Immature natural killer cell (primary cell): Measurements from ENCODE around the gene RAPGEF2. TPM values are rescaled to one million over a fixed set of nuclear protein-coding genes. Genes with fewer than 3 reads are reported as not detected.

Source experiments
- DNase-seq, 3 donors: peaks; one replicate each; pipeline ENCODE4 v3.0.0; 2022; ENCODE audit warnings: mixed read lengths in 1 of 3
- H3K27ac Mint-ChIP-seq, 6 donors: one replicate each; pipeline ENCODE4 v1.8.0; 2020; ENCODE audit warnings: mixed read lengths in 6 of 6, mild to moderate bottlenecking in 5 of 6, inconsistent platforms in 4 of 6, moderate library complexity in 3 of 6
- H3K27me3 Mint-ChIP-seq, 3 donors: one replicate each; pipeline ENCODE4 v1.8.0; 2020 to 2021; ENCODE audit warnings: low read depth in 3 of 3, mild to moderate bottlenecking in 3 of 3, mixed read lengths in 3 of 3, moderate library complexity in 3 of 3, inconsistent platforms in 1 of 3
- H3K36me3 Mint-ChIP-seq, 3 donors: one replicate each; pipeline ENCODE4 v1.8.0; 2020; ENCODE audit warnings: mixed read lengths in 3 of 3, inconsistent platforms in 2 of 3, mild to moderate bottlenecking in 2 of 3
- H3K4me1 Mint-ChIP-seq, 2 donors: one replicate each; pipeline ENCODE4 v1.8.0; 2020; ENCODE audit warnings: inconsistent platforms in 2 of 2, mild to moderate bottlenecking in 2 of 2, mixed read lengths in 2 of 2, moderate library complexity in 1 of 2
- H3K4me3 Mint-ChIP-seq, 5 donors: one replicate each; pipeline ENCODE4 v1.8.0; 2020; ENCODE audit warnings: mild to moderate bottlenecking in 5 of 5, mixed read lengths in 5 of 5, inconsistent platforms in 3 of 5, moderate library complexity in 3 of 5
- H3K9me3 Mint-ChIP-seq, 6 donors: one replicate each; pipeline ENCODE4 v1.8.0; 2020; ENCODE audit warnings: mild to moderate bottlenecking in 6 of 6, mixed read lengths in 6 of 6, inconsistent platforms in 4 of 6, moderate library complexity in 3 of 6
- polyA plus RNA-seq, 3 donors: library from polyadenylated mRNA; unstranded; fragments of 300-500 nt; fragmentation: Illumina TruSeq; gene quantifications; one replicate each; pipeline ENCODE4 v1.2.3, GENCODE V29; 2021

The RAPGEF2 gene
- polyA plus RNA-seq, 3 donors from 2014 or later: 0.22 to 1.7 (median 0.46) TPM

DNA sequence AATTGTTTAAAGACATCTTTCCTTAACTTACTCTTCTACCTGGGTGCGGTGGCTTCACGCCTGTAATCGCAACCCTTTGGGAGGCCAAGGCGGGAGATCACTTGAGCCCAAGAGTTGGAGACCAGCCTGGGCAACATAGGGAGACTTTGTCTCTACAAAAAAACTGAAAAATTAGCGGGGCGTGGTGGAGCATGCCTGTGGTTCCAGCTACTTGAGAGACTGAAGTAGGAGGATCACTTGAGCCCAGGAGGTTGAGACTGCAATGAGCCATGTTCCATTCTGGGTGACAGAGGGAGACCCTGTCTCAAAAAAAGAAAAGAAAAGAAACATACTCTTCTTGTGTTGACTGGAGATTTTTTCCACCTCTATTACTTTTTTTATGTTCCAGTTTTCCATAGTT lies 181.9 kb downstream of the RAPGEF2 start:
- H3K36me3 Mint-ChIP-seq: no peaks in the 10 kb centered on the region
- H3K27ac Mint-ChIP-seq: no peak overlapping the region
- no peak overlapping the region for H3K4me3 Mint-ChIP-seq
- H3K27me3 Mint-ChIP-seq: peaks cover 0 to 2% (median 0%) of the 10 kb centered on the region in 3 donors
- no peaks in the 10 kb centered on the region for H3K9me3 Mint-ChIP-seq
- no peak for DNase-seq
- peaks cover 6 to 10% of the 10 kb centered on the region in 2 donors for H3K4me1 Mint-ChIP-seq

DNA sequence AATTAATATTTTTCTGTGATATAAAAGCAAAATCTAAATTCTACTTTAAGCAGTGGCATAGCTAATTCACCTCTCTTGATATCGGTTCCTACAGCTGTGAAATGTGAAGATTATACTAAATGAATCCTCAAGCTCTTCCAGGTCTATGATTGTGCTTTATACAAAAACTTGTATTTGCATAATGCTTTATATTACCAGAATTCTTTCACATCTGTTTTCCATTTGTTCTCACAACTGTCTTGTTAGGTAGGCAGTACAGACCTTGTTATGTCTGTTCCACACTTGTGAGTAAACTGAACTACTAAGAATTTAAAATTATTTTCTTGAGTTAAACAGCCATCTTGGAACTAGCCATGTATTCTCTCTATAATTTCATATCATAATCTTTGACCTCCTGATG lies 184.9 kb downstream of the RAPGEF2 start:
- Mint-ChIP-seq H3K27me3 (peaks cover 0 to 2% (median 0%) of the 10 kb centered on the region in 3 donors), H3K4me1 (peaks cover 6 to 10% of the 10 kb centered on the region in 2 donors), H3K27ac (no peak overlapping the region), H3K9me3 (no peaks in the 10 kb centered on the region), H3K4me3 (no peak overlapping the region), H3K36me3 (peaks cover 0 to 4% (median 0%) of the 10 kb centered on the region in 3 donors)
- DNase-seq: no peak

DNA sequence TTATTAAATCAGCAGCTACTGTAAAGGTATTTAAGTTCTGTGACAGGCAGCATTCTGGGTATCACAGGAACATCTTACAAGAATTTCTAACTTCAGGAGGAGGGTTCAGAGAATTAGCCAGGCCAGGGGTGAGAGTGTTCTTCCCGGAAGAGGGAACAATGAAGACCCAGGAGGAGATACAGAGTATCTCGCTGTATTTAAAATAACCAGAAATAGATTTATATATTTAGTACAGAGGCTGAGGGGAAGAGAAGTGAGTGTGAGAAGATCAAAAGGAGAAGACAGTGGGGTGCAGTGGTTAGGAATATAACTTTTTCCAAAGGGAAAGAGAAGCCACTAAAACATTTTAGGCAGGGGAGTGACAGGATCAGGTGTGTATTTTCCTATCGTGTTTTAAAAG lies 186.8 kb downstream of the RAPGEF2 start:
- Mint-ChIP-seq H3K27ac (no peak overlapping the region), H3K9me3 (no peaks in the 10 kb centered on the region), H3K36me3 (peaks cover 0 to 7% (median 3%) of the 10 kb centered on the region in 3 donors), H3K4me1 (peaks cover 6 to 10% of the 10 kb centered on the region in 2 donors), H3K27me3 (peaks cover 0 to 2% (median 0%) of the 10 kb centered on the region in 3 donors), H3K4me3 (no peak overlapping the region)
- no peak for DNase-seq

DNA sequence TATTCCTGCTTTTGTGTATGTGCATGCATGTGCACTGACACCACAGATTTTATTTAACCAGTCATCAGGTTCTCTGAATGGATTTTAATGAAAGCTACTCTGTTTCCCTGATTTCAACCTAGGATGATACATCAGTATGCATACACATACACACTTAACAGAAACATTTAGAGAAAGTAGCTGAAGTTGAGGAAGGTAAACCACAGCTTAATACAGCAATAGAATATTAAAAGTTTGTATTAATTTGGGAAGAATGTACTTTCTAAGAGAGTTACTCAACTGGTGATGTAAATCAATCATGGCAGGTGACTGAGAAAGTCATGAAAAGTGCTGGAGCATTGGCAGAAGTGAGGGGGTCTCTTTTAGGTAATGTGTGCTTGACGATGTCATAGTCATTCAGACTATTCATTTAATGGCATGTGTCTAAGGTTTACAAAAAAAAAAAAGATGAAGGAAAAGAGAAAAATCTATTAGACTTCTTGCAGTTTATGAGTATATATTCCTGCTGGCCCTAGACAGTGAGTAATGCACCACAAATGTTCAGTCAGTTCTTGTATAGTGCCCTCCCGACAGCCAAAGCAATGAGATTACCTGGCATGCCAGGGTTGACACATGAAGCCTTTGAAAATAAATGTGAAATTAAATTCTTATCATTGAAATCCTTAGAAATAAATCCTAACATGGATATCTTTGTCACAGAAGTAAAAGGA lies 187.6 kb downstream of the RAPGEF2 start:
- Mint-ChIP-seq H3K27me3 (peaks cover 0 to 2% (median 0%) of the 10 kb centered on the region in 3 donors), H3K27ac (no peak overlapping the region), H3K36me3 (peaks cover 0 to 7% (median 3%) of the 10 kb centered on the region in 3 donors), H3K9me3 (no peaks in the 10 kb centered on the region), H3K4me3 (no peak overlapping the region), H3K4me1 (peaks cover 6 to 10% of the 10 kb centered on the region in 2 donors)
- no peak for DNase-seq

DNA sequence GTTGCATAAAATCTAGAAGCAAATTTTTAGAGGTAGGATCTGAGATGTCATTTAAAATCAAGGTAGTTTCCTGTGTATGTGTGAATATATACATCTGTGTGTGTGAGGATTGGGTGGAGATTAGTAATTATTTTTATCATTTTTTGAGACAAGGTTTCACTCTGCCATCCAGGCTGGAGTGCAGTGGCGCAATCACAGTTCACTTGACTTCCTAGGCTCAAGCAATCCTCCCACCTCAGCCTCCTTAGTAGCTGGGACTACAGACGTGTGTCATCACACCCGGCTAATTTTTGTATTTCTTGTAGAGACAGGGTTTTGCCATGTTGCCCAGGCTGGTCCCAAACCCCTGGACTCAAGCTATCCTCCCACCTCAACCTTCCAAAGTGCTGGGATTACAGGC lies 188.3 kb downstream of the RAPGEF2 start:
- no peak overlapping the region for H3K27ac Mint-ChIP-seq
- peaks cover 0 to 2% (median 0%) of the 10 kb centered on the region in 3 donors for H3K27me3 Mint-ChIP-seq
- no peaks in the 10 kb centered on the region for H3K9me3 Mint-ChIP-seq
- H3K36me3 Mint-ChIP-seq: peaks cover 0 to 7% (median 3%) of the 10 kb centered on the region in 3 donors
- H3K4me3 Mint-ChIP-seq: no peak overlapping the region
- DNase-seq: no peak
- peaks cover 4 to 6% of the 10 kb centered on the region in 2 donors for H3K4me1 Mint-ChIP-seq

DNA sequence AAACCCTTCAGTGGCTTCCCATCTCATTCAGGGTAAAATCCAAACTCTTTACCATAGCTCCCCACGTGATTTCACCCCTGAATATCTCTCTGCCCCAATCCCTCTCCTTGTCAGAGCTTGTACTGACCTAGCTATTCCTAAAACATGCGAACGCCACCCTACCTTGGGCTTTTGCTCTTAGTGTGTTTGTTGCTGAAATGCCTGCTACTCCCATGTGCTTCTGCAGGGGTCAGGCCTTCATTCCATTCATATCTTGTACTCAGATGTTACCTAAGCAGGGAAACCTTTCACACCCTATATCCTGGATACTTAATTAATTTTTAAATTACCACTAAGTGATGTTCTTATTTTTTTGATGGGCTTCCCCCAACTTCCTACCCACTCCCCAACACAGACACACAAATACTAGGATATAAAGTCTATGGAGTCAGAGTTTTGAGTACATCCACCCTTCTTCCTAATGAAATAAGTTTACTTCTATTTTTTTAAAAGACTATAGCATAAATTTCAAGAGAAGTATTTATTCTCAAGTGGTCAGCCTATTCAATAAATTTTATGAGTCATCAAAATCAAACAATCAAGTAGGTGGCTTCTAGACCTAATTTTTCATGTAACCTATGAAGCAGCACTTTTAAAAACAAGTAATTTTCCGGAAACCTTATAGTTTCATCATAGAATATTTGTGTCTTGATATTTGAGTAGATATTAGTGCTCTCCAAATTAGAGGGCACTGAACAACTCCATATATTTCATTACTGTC lies 189.4 kb downstream of the RAPGEF2 start:
- Mint-ChIP-seq H3K36me3 (peaks cover 0 to 7% (median 3%) of the 10 kb centered on the region in 3 donors), H3K9me3 (no peaks in the 10 kb centered on the region), H3K27ac (no peak overlapping the region), H3K4me1 (peaks cover 0 to 6% of the 10 kb centered on the region in 2 donors), H3K4me3 (no peak overlapping the region), H3K27me3 (peaks cover 0 to 2% (median 0%) of the 10 kb centered on the region in 3 donors)
- DNase-seq: no peak

DNA sequence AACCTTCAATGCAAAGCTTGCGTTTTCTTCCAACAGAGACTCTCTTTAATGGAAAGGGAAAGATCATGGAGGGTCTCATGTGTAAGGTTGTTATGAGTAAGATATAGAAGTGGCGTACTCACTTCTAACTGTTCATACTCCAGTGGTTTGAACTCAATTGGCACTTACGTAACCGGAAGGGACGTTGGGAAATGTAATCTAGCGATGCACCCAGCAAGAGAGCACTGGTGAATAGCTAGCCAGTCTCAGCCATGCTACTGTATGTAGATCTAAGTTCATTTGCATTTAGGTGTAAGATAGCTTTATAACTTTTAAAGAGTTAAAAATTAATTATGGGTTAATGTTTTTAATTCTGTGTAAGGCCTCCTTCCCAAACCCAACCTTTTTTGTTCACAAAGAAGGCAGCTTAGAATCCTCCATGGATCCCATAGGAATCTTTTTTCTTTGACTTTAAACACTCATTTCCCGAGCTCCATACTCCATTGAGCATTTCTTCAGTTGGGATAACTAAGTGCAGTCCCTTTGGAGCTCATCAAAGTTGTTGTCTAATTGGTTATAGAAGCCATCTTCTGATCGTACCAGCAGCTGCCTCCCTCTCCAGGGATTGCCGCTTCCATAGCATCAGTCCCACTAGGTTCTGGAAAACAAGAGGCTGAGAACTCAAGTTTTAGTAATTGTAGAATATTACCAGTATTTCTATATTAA lies 191.1 kb downstream of the RAPGEF2 start:
- Mint-ChIP-seq H3K4me1 (no peaks in the 10 kb centered on the region), H3K27me3 (peaks cover 0 to 2% (median 0%) of the 10 kb centered on the region in 3 donors), H3K4me3 (no peak overlapping the region), H3K27ac (no peak overlapping the region), H3K36me3 (peaks cover 0 to 7% (median 3%) of the 10 kb centered on the region in 3 donors), H3K9me3 (no peaks in the 10 kb centered on the region)
- DNase-seq: no peak

DNA sequence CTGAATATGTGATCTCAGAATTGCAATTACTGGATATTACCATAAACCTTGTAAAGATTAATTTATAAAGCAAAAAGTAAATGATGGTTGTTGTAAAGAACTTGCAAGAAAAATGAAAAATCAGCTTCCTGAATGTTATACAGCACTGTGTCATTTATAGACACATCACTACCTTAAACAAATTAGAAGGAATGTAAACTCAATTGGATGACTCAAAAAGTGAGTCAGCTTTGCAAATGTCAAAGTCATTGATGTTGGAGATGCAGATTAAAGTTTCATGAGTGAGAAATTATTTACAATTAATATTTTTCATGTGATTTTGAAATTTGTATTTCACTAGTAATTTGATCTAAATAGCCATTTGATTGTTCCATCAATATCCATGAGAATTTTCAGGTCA lies 193.2 kb downstream of the RAPGEF2 start:
- no peak overlapping the region for H3K27ac Mint-ChIP-seq
- DNase-seq: no peak
- H3K36me3 Mint-ChIP-seq: peaks cover 0 to 7% (median 3%) of the 10 kb centered on the region in 3 donors
- H3K4me3 Mint-ChIP-seq: no peak overlapping the region
- no peaks in the 10 kb centered on the region for H3K27me3 Mint-ChIP-seq
- H3K9me3 Mint-ChIP-seq: no peaks in the 10 kb centered on the region
- H3K4me1 Mint-ChIP-seq: no peaks in the 10 kb centered on the region

DNA sequence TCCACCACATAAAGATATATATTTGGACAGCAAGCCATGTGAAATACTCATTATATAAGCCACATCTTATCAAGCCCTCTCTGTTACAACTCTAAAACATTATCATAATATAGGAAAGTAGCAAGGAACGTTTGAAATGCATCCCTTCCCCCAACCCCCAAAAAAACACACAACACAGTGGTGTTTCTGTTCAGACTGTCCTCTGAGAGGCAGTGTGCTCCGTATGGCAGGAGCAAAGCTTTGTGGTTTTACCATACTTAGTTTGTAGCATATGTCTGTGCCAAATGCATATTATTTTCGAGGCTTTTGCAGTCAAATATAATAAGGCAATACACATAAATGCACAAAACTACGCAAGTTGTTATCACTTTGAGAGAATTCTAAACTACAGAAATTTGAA lies 194.2 kb downstream of the RAPGEF2 start:
- Mint-ChIP-seq H3K27ac (no peak overlapping the region), H3K27me3 (no peaks in the 10 kb centered on the region), H3K36me3 (peaks cover 0 to 5% (median 3%) of the 10 kb centered on the region in 3 donors), H3K4me1 (no peaks in the 10 kb centered on the region), H3K4me3 (no peak overlapping the region), H3K9me3 (no peaks in the 10 kb centered on the region)
- DNase-seq: no peak

DNA sequence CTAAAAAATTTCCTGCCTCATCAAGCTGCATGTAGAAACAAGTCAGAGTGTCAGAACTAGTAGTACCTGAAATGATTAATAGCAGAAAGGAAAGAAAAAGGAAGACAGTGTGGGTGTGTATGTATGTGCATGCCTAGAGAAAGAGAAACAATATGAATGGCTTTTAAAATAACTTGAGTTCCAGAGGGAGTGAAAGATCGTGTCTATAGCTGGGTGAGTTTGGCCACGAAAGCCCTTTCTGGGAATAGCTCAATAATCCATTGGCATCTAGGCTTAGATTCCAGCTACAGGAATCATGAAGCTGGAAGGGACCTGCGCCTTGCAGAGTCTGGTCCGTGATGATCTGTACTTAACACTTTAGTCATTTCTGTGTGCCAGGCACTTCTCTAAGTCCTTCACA lies 195.6 kb downstream of the RAPGEF2 start:
- Mint-ChIP-seq H3K9me3 (no peaks in the 10 kb centered on the region), H3K4me3 (no peak overlapping the region), H3K4me1 (no peaks in the 10 kb centered on the region), H3K27ac (peak overlapping the region in 2 of 6 donors; percentile 4 to 17), H3K36me3 (peaks cover 0 to 3% (median 3%) of the 10 kb centered on the region in 3 donors), H3K27me3 (no peaks in the 10 kb centered on the region)
- no peak for DNase-seq

DNA sequence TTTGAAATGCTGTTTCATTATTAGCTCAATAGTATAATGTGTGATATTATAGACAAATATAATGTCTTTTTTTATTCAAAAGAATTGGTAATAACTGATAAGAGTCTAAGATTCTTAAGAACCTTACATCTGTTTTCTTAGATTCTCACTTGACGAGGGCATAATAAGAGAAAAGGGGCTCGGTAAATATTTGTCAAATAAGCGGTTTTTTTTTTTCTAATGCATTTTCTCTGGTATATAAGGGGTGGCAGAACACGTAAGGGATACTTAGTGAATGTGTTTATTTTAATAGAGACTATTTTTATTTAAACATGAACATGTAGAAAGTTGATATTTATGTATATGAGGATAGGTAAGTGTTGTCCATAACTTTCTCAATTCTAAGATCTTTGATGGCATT lies 200.6 kb downstream of the RAPGEF2 start:
- Mint-ChIP-seq H3K27ac (no peak overlapping the region), H3K4me3 (no peak overlapping the region), H3K4me1 (peaks cover 0 to 9% of the 10 kb centered on the region in 2 donors)

DNA sequence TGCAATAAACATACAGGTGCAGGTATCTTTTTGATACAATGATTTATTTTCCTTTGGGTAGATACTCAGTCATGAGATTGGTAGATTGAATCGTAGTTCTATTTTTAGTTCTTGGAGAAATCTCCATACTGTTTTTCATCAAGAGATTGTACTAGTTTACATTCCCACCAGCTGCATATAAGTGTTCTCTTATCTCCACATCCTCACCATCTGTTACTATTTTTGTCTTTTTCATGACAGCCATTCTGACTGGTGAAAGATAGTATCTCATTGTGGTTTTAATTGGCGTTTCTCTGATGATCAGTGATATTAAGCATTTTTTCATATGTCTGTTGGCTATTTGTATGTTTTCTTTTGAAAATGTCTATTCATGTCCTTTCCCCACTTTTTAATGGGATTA lies 202.2 kb downstream of the RAPGEF2 start:
- Mint-ChIP-seq H3K4me1 (peaks cover 0 to 9% of the 10 kb centered on the region in 2 donors), H3K27ac (no peak overlapping the region), H3K9me3 (peaks cover 0 to 3% (median 0%) of the 10 kb centered on the region in 6 donors), H3K4me3 (no peak overlapping the region), H3K36me3 (peaks cover 10 to 17% (median 13%) of the 10 kb centered on the region in 3 donors), H3K27me3 (no peaks in the 10 kb centered on the region)
- no peak for DNase-seq

More for the DNA sequence above, 200.6 kb downstream of the RAPGEF2 start:
- DNase-seq: no peak
- Mint-ChIP-seq H3K36me3 (peaks cover 10 to 17% (median 13%) of the 10 kb centered on the region in 3 donors), H3K9me3 (peaks cover 0 to under 1% (median 0%) of the 10 kb centered on the region in 6 donors), H3K27me3 (no peaks in the 10 kb centered on the region)

DNA sequence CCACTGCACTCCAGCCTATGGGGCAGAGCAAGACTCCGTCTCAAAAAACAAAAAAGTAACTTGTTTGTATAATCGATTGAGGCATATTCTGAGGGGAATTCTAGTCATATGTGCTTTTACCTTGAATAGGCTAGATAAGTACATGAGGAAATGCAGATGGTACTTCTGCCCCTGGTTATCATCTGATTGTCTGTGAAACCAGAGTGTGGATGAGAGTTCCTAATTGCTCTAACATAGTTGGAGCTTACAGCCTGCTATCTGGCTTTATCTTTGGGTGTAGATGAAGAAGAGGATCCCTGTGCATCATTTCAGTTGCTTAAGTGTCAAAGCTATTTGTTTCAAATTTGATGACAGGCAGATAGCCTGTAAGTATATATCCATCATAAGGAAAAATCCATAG lies 205.1 kb downstream of the RAPGEF2 start:
- Mint-ChIP-seq H3K27ac (no peak overlapping the region), H3K36me3 (peaks cover 10 to 17% (median 13%) of the 10 kb centered on the region in 3 donors)

More for the DNA sequence above, 205.1 kb downstream of the RAPGEF2 start:
- H3K4me3 Mint-ChIP-seq: no peak overlapping the region
- no peak for DNase-seq
- no peaks in the 10 kb centered on the region for H3K27me3 Mint-ChIP-seq
- peaks cover 12 to 27% of the 10 kb centered on the region in 2 donors for H3K4me1 Mint-ChIP-seq
- H3K9me3 Mint-ChIP-seq: peaks cover 0 to 3% (median 0%) of the 10 kb centered on the region in 6 donors
